UCSD-AML1 (cell line): Measurements from ENCODE around the gene ABAT.
"Not testable (repeated sequence)": the region's sequence is repeated elsewhere in the genome, so short reads cannot be mapped to it uniquely, and the experiment has no call there.

Source experiments
- DNase-seq: peaks from one replicate; lab custom pipeline; 2025; ENCODE audit not compliant: unreplicated experiment; lab: John Stamatoyannopoulos, UW

Gene ABAT

GRCh38 chr16:8739151-8739550 is 64.7 kb downstream of the ABAT start:
- DNase-seq, result no peak

- no peak for DNase-seq
These were observed 65.7 kb downstream of the ABAT start for GRCh38 chr16:8739989-8740704.

GRCh38 chr16:8740775-8741355 is 66.4 kb downstream of the ABAT start:
- DNase-seq, result no peak

- DNase-seq, result no peak
These were observed 67.2 kb downstream of the ABAT start for GRCh38 chr16:8741636-8742035.

- no peak for DNase-seq
These were observed 67.7 kb downstream of the ABAT start for GRCh38 chr16:8742068-8742467.

GRCh38 chr16:8748944-8749343 is 74.5 kb downstream of the ABAT start:
- not testable (repeated sequence) for DNase-seq

GRCh38 chr16:8751481-8752311 is 77.3 kb downstream of the ABAT start:
- DNase-seq, result no peak

GRCh38 chr16:8752706-8753105 is 78.3 kb downstream of the ABAT start:
- no peak for DNase-seq

- DNase-seq, result no peak
These were observed 79.1 kb downstream of the ABAT start for GRCh38 chr16:8753416-8754054.

- no peak for DNase-seq
These were observed 82.3 kb downstream of the ABAT start for GRCh38 chr16:8756755-8757154.

- no peak for DNase-seq
These were observed 83.6 kb downstream of the ABAT start for GRCh38 chr16:8758022-8758421.

GRCh38 chr16:8760021-8760420 is 85.6 kb downstream of the ABAT start:
- DNase-seq, result no peak

- no peak for DNase-seq
These were observed 86.7 kb downstream of the ABAT start for GRCh38 chr16:8761078-8761477.

GRCh38 chr16:8762254-8762653 is 87.8 kb downstream of the ABAT start:
- DNase-seq, result no peak

GRCh38 chr16:8763083-8763482 is 88.7 kb downstream of the ABAT start:
- no peak for DNase-seq

- no peak for DNase-seq
These were observed 89.5 kb downstream of the ABAT start for GRCh38 chr16:8763899-8764298.

GRCh38 chr16:8764525-8765250 is 90.3 kb downstream of the ABAT start:
- no peak for DNase-seq

- DNase-seq, result no peak
These were observed 92.8 kb downstream of the ABAT start for GRCh38 chr16:8767176-8767575.

- DNase-seq, result no peak
These were observed 93.9 kb downstream of the ABAT start for GRCh38 chr16:8768283-8768682.

- no peak for DNase-seq
These were observed 94.3 kb downstream of the ABAT start for GRCh38 chr16:8768692-8769091.

GRCh38 chr16:8773537-8773936 is 99.1 kb downstream of the ABAT start:
- no peak for DNase-seq
